Erythroblast (primary cell): ENCODE data around the gene ADCY4.

Source experiments
- DNase-seq, 2 experiments: peaks; one replicate each; lab custom pipeline; 2025; lab: John Stamatoyannopoulos, UW
- GATA1 ChIP-seq: IDR thresholded peaks from 2 replicates; pipeline ENCODE4 v1.6.1; 2011; ENCODE audit warnings: low read depth, mild to moderate bottlenecking, control low read depth, low read length, moderate library complexity
- POLR2A ChIP-seq: IDR thresholded peaks from 2 replicates; pipeline ENCODE4 v1.6.1; 2011; ENCODE audit warnings: mild to moderate bottlenecking, low read length

The ADCY4 gene

GRCh38 chr14:24281636-24282035 is 53.2 kb downstream of the ADCY4 start:
- no peak for TF ChIP-seq POLR2A
- no peak for TF ChIP-seq GATA1
- DNase-seq = no peak

- TF ChIP-seq GATA1 = no peak
- no peak for TF ChIP-seq POLR2A
- no peak for DNase-seq
Observed at GRCh38 chr14:24280797-24281460, 53.9 kb downstream of the ADCY4 start.

- no peak for TF ChIP-seq POLR2A
- no peak for TF ChIP-seq GATA1
- no peak for DNase-seq
Observed at GRCh38 chr14:24279301-24280186, 55.3 kb downstream of the ADCY4 start.

GRCh38 chr14:24278424-24278823 is 56.4 kb downstream of the ADCY4 start:
- TF ChIP-seq GATA1 (no peak), POLR2A (no peak)
- peak in 1 of 2 experiments; percentile 64 for DNase-seq

- DNase-seq = no peak
- no peak for TF ChIP-seq POLR2A
- no peak for TF ChIP-seq GATA1
Observed at GRCh38 chr14:24277606-24278321, 57.1 kb downstream of the ADCY4 start.

GRCh38 chr14:24277071-24277470 is 57.8 kb downstream of the ADCY4 start:
- TF ChIP-seq POLR2A (no peak), GATA1 (no peak)
- DNase-seq = no peak

GRCh38 chr14:24274101-24274543 is 60.7 kb downstream of the ADCY4 start:
- peak; percentile 56 to 74 for DNase-seq
- no peak for TF ChIP-seq POLR2A
- no peak for TF ChIP-seq GATA1

GRCh38 chr14:24273422-24273998 is 61.4 kb downstream of the ADCY4 start:
- peak; percentile 23 for DNase-seq

GRCh38 chr14:24272467-24272866 is 62.4 kb downstream of the ADCY4 start:
- no peak for DNase-seq
- TF ChIP-seq GATA1 (no peak), POLR2A (no peak)

More at GRCh38 chr14:24273422-24273998, 61.4 kb downstream of the ADCY4 start:
- TF ChIP-seq GATA1 (no peak), POLR2A (no peak)

GRCh38 chr14:24271834-24272263 is 63.0 kb downstream of the ADCY4 start:
- TF ChIP-seq GATA1 = no peak
- TF ChIP-seq POLR2A = peak; percentile 52
- no peak for DNase-seq

GRCh38 chr14:24271134-24271833 is 63.6 kb downstream of the ADCY4 start, which contains the start of gene RABGGTA:
Gene RABGGTA, minus strand, starts transcription at chr14:24271597. Its CDS starts 482 bp downstream, at chr14:24271115.
- TF ChIP-seq POLR2A = peak; percentile 81
- no peak for TF ChIP-seq GATA1
- peak; percentile 93 to 96 for DNase-seq

- no peak for DNase-seq
- TF ChIP-seq POLR2A (no peak), GATA1 (no peak)
Observed at GRCh38 chr14:24270537-24271133, 64.2 kb downstream of the ADCY4 start.
